ENCODE results near the gene TMEM114.

TMEM114 gene

DNA sequence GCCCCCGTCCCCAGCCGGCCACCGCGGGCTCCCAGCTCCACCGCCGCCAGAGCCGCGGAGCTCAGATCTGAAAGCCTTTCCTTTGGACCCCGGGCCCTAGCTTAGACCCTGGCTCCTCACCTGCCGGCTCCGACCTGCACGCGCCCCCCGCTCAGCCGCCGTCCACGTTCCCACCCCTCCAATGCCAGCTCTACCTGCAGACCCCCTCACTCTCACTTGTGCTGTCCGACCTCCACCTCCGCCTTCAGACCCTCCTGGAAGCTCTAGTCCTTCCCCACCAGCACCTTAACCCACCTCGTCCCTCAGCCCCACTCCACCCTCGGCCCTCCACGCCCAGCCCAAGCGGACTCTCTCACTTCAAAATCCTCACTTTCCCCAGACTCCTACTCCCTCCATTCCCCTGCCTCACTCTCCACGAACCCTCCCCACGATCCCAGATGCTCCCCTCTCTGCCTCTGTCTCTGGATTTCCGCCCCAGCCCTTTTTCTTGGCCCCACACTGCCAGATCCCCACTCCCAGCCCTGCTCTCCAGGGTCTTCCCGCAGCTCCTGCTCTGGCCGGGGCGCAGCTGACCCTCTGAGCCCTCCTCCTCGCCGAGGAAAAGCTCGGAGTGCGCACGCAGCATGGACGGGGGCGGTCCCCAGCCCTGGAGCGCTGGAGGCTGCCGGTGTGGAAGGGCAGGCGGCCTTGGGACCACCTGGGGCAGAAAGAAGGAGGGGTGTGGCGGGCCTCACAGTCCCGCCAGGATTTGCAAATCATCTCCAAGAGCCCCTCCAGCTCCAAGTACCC is at the start of gene TMEM114:
Gene TMEM114, minus strand, starts transcription at position 612 of the 789 bp plus-strand sequence. CDS start 673 bp downstream, outside the sequence.
- no peak for DNase-seq

DNA sequence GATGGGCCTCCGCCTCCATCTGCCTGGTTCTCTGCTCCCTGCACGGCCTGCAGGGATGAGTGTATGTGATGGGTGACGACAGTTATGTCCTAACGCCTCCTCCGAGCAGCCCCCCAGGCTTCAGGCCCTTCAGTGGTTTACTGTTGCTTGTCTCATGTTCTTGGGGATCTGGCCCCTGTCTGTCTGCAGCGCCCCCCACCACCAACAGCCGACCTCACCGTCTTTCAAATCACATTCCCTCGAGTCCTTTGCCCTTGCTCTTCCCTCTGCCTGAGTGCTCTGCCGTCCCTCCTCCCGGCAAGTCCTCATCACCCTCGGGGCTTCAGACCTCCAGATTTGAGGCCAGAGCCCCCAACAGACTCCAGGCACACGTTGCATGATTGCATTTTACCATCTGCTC is 49.4 kb upstream of the TMEM114 start:
- no peak for DNase-seq

DNA sequence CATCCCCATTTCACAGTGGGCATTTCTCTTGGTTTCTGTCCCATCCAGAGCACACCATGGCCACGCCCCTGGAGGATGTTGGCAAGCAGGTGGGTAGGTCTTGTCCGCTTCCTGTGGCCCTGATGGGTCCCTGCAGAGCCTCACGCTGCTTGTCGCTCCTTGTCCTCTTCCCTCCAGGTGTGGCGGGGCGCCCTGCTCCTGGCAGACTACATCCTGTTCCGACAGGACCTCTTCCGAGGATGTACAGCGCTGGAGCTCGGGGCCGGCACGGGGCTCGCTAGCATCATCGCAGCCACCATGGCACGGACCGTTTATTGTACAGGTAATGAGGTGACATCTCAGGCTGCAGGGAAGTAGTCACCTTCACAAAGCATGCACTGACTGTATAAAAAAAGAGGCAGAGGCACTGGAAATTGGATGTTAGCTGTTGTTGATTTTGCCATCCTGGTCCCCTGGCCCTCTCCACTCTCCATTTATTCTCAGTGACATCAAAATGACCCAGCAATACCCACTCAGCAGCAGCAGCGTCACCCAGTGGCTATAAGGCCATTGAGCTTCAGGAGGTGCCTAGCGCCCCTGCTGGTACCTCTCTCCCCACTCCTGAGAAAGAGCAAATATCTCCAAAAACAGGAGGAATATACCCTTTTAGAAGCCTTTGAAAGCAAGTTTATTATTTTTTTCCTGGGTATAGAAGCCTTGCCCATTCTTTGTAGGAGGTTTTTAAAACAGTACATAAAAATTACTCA is 44.9 kb upstream of the TMEM114 start:
- DNase-seq = no peak

DNA sequence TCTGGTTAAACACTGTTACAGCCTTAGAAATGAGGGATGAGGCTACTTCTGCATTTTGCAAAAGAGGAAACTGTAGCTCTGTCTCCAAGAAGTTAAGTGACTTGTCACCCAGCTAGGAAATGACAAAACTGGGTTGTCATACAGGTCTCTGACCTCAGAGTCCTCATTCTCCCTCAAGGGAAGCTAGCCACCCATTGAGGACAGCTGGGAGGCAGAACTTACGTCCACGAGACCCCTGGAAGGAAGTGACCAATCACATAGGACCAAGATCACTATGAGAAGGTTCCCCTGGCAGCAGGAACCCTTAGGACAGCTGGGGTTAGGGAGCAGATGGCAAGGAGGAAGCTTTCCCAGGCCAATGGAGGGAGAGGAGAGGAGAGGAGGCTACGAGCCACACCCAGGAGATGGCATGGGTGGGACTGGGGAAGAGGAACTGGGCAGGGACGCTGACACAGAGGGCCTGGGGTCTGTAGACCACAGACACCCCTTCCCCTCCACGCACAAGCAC is 42.4 kb upstream of the TMEM114 start:
- DNase-seq = no peak

DNA sequence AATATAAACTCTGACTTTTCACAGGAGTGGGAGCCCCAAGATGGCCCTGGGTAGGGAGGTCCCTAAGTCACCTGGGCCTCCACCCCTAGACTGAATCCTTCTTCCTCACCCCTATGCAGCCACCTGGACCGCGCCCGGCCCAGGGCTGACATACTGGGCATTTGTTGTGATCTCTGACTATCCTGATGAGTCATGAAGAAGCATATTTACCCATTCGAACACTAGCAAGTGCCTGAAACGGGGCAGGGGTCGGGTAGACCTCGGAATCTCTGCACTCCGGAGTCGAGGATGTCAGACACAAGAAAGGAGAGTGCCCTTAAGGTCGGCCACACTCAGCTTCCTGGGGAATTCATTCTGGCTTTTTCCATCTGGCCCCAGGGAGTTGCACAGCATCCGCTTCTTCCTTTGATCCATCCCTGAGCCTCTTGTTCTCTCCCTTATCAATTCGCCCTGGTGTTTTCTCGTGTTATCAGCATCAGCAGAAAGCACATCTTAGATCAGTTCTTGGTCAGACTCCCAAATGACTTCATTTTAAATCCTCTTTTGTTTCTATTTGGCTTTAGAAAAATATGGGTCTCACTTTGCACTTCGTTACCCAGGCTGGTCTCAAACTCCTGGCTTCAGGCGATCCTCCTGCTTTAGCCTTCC is 41.6 kb upstream of the TMEM114 start:
- DNase-seq = no peak

DNA sequence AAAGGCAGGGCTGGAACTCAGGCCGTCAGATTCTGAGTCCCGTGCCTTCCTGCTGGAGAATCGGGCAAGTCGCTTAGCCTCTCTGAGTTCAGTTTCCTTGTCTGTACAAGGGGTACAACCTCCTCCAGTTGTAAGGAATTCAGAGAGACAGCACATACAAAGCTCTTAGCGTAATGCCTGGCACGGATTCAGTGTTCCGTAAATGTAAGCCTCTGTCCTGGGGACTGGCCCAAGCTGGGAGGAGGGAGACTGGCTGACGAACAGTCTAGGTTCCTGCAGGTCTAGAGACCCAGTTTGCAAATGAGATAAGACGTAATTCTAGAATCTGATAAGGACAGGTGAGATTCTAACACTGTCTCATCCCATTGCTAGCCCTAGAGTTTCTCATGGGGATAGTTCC is 41.1 kb upstream of the TMEM114 start:
- no peak for DNase-seq

DNA sequence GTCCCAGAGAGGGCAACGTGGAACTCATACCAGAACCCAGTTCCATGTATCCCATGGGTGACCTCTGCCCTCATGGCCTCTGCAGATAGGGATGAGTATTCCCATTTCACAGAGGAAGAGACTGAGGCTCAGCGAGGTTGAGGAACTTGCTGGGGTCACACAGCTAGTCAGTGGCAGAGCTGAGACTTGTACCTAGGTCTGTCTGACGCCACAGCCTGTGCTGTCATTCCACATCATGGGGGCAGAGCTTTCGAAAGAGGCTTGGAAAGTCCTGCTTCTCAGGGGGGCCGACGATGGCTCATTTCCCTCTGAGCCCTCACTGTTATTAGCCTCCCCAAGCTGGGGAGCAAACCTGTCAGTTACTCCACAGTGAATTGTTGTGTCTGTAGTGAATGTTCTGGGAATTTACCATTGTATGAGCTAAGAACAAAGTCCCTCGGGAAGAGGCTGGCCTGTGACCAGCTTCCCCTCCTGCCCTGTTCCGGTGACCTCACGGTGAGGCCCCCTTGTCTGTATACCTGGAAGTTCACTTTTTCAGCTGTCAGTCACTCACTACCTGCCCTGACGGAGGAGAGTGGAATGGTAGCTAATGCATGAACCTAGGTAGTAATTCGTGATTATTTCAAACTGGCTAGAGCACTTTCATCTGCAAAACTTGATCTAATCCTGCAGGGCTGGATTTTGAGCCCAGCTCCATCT is 40.1 kb upstream of the TMEM114 start:
- DNase-seq = no peak

DNA sequence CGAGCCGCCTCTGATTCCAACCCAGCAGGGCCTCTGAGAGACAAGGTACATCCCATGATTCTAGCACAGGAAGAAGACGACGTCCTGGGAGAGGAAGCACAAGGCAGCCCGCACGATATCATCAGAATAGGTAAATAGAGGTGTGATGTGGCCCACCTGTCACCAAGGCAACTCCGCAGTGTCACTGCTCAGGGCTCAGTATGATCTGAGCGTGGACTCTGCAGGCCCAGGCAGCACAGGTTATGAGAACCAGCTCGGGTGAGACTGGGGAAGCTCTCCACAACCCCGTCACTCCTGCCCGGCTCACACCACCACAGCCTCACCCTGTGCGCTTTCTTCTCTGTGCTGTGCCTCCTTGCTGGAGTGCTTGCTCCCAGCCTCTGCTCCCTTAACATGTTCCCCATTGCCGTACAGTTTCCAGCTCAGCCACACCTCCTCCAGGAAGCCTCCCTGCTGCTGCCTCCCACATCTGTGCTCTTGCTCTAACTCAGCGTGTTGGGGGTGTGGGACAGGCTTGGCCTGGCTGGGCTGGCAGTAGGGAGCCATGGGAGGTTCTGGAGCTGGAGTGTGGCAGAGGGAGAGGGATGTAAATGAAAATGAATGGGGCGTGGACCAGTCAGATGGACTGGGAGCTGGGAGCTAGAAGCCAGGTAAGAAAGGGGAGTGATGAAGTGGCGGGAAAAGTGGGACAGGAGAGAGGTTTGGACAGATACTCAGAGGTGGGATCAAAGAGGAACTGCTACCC is 38.8 kb upstream of the TMEM114 start:
- no peak for DNase-seq

DNA sequence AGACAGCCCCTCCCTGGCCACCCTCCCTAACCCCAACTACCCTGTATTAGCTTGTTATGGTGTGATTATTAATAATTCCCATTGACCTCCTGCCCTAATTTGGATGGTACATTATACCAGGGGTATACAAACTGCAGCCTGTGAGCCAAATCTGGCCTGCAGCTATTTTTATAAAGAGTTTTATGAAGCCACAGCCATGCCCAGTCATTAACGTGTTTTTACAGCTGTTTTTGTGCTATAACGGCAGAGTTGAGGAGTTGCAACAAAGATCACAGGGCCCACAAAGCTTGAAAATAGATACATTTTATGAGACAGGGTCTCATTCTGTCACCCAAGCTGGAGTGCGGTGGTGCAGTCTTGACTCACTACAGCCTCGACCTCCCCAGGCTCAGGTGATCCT is 37.1 kb upstream of the TMEM114 start:
- DNase-seq = no peak

DNA sequence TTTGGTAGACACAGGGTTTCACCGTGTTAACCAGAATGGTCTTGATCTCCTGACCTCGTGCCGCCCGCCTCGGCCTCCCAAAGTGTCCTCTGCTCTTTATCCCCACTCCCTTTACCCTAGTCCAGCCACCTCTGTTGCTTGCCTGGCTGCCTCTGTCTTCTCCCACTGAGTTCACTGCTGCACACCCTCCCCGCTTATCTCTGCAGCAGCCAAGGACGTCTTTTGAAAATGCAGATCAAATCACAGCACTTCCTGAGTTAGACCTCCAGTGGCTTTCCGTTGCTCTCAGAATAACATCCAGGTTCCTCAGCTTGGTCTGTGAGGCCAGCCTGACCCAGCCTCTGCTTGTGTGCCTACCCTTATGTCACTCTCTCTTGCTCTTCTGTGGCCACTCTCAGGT is 36.6 kb upstream of the TMEM114 start:
- no peak for DNase-seq

DNA sequence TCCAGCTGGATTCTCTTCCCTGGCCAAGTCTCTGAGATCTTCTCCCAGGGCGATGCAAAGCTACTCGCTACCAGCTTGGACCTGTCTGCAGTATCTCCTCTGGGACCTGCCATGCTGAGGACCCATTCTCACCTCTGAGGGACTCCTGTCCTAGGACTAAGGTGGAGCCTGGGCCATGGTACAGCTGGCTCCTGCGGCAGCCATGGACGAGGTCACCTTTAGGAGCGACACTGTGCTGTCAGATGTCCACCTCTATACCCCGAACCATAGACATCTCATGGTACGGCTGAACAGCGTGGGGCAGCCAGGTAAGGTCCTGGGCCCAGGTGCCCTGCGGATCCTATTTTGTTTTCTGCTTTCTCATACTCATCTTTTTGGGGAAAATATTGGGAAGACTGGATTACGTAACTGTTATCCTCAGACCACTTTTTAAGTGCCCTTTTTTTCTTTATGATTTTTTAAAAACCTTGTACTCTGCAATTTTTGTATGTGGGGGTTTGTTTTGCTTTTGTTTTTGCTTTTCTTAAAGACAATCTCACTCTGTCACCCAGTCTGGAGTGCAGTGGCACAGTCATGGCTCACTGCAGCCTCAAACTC is 35.3 kb upstream of the TMEM114 start:
- DNase-seq = no peak

DNA sequence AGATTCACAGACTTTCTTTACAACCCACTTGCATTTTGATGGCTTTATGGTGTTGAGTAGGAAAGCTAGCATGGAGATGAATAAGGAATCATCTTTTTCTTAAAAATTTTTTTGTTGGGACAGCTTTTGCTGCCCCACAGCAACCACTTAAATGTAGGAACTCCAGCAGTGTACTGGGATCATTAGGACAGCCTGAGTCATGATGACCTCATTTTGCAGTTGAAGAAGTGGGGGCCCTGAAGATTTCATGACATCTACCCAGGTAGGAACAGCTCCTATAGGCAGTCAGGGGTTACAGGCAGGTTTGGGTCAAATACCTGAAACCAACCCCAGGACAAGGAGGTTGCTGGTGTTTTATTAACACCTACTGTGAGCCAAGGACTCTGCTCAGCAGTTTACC is 33.3 kb upstream of the TMEM114 start:
- no peak for DNase-seq

DNA sequence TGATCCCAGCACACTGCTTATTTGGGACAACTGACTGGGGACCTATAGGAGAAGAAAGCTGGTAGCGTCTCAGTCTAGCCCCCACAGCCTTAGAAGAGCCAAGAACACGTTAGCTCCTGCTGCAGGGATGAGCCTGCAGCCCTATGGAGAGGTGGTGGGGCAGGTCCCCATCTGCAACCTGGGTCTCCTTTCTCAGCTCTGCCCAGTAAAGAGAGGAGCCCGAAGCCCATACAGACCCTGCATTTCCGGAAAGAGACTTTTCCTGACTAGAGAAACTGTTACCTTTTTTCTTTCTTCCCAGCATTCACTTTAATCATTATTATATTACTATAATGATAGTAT is 32.0 kb upstream of the TMEM114 start:
- DNase-seq = no peak

DNA sequence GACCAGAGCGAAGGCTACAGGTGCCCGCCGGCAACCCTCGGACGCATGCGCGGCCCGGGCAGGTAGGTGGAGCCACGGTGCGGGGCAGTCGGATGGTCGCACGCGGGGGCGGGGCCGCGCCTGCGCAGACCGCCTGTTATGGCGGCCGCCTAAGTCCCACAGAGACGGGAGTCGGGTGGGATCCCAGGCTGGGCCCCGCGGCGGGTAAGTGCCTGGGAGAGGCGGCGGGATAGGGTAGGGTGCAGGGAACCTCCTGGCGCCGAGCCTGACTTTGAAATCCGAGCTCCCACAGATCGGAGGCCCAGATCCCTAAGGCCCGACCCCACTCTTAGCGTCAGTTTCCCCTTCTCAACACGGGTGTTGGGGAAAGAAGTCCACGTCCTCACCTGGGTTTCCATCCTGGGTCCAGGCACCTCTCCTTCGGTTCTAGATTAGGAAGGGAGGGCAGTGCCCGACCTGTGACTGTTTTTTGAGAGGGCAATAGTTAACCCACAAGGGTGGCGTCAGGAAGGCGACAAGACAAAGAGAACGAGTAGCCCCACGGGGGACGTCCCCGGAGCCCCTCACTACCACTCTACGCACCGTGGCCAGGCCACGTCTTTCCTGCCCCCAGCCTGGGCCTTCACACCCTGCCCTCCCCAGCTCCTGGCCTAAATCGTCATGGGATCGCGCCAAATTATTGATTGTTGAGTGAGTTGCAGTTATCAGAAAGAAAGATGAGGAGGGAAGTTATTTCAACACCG is 31.4 kb upstream of the TMEM114 start, which contains the start of gene METTL22:
Gene METTL22, plus strand, starts transcription at position 127 of the 743 bp plus-strand sequence. CDS start 3,968 bp downstream, outside the sequence.
- DNase-seq = peak; percentile 98

DNA sequence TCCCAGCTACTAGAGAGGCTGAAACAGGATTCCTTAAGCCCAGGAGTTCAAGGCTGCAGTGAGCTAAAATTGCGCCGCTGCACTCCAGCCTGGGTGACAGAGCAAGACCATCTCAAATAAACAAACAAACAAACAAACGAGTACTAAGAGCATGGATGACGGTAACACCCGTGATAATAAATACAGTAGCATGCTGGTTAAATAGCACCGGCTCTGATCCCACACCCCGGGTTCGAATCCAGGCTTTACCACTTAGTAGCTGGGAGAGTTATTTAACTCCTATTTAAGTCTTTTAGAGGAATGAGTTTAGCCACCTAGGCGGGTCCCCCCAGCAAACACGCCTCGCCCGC is 30.9 kb upstream of the TMEM114 start:
- DNase-seq = no peak

DNA sequence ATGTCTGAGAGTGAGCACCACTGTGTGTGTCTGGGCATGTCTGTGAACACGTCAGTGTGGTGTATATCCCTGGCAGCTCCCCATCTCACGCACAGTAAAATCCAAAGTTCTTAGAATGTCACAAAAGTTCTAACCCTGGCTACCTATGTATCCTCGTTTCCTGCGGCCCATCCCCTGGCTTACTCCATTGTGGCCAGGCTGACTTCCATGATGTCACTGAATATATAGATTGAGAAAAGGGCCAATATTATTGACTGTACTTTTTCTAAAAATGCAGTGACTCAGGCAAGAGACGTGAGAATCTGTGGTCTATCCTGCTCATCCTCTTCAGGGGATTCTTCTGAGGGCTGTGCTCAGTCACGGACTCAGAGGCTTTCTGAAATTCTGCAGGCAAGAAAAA is 30.2 kb upstream of the TMEM114 start:
- no peak for DNase-seq

DNA sequence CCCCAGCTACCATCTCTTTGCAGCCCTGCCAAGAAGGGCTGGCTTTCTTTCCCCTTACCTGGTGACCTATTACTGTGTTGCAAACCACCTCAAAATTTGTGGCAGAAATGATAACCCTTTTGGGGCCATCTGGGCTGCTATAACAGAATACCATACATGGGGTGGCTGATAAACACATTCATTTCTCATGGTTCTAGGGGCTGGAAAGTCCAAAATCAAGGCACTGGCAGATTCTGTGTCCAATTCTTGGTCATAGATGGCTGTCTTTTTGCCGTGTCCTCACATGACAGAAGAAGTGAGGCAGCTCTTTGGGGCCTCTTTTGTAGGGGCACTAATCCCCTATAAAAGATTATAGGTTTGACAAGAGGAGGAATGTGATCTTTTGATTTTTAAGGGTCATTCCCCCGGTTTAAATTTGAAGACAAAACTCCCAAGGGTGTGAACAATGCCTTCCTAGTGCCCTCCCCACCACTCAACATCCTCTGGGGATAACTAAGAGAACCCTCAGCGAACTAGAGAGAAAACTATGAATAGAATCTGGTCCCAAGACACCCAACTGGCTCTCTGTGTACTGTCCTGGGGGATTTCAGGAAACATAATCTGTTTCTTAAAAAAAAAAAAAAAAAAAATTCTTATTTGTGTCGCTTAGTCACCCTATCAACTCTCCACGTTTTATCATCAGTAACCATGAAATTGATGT is 29.5 kb upstream of the TMEM114 start:
- DNase-seq = no peak

DNA sequence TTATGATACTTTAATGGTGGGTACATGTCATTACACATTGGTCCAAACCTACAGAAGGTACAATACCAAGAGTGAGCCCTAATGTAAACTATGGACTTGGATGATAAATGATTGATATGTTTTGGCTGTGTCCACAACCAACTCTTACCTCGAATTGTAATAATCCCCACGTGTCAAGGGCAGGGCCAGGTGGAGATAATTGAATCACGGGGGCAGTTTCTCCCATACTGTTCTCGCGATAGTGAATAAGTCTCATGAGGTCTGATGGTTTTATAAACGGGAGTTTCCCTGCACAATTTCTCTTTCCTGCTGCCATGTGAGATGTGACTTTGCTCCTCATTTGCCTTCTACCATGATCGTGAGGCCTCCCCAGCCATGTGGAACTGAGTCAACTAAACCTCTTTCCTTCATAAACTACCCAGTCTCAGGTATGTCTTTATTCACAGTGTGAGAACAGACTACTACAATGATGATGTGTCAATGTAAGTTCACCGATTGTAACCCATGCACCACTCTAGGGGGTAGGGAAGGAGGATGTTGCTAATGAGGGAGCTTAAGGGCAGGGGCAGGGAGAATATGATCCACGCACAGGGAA is 24.2 kb upstream of the TMEM114 start:
- no peak for DNase-seq

DNA sequence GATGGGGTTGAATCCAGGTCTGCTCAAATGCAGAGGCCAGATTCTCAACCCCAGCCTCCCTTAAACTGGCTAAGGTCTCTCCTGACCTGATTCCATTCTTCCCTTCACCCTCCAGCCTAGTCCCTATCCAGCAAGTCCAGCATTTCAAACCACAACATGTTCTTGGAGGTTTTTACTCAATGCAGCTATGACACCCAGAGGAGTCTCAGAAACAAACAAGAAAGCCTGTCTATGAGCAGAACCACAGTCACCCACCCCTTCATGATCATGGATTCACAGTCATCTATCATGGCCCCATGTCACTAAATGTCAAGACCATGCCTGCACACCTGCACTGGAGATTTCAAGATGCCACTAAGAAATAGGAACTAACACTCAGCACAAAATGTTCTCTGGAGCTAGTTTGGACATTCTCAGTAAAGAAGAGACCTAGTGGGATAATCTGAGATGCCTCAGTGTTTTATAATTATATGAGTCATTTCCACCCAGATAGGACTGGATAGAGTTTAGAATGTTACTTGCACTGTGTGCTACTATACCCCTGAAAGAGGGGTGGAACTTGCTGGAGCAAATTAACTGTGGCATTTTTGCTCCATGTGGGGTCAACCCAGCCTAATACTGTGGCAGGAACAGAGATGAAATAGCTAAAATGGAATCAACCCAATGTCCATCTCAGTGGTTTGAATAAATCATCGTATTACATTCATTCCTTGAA is 21.7 kb upstream of the TMEM114 start:
- DNase-seq = no peak
